ENCODE measurements around the gene SARDH.
A peak's percentile ranks its signal among the peaks of the same experiment; 100 is the strongest.

SARDH gene

GRCh38 chr9:133715295-133715865, 22.8 kb downstream of the SARDH start:
- DNase-seq (ENCODE audit: low read depth), result peak; percentile 82

DNA sequence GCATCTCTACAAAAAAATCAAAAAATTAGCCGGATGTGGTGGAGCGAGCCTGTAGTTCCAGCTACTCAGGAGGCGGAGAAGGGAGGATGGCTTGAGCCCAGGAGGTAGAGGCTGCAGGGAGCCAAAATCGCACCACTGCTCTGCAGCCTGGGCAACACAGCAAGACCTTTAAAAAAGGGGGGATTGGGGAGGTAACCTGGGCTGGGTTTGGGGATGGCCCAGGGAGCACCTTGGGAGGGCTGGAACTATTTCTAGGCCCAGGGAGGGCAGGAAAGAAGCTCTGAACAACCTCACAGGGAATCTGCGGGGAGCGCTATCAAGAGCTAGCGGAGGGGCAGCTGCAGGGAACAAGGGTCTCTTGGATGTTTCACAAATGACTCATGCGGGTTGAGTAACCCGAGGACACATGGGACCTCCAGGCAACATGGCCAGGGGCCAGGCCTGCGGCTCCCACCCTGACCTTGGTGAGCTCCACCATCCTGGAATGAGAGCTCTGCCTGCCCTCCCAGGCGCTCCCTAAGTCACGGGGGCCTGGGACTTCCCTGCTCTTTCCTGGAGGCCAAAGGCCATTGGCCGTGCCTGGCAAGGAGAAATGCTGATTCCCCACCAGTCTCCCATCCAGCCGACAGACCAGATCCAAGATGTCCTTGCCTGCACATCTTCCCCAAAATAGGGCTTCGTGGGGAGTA, 23.4 kb downstream of the SARDH start:
- DNase-seq (ENCODE audit: low read depth), result peak; percentile 96

GRCh38 chr9:133713960-133714495, 24.1 kb downstream of the SARDH start:
- DNase-seq (ENCODE audit: low read depth), result no peak

DNA sequence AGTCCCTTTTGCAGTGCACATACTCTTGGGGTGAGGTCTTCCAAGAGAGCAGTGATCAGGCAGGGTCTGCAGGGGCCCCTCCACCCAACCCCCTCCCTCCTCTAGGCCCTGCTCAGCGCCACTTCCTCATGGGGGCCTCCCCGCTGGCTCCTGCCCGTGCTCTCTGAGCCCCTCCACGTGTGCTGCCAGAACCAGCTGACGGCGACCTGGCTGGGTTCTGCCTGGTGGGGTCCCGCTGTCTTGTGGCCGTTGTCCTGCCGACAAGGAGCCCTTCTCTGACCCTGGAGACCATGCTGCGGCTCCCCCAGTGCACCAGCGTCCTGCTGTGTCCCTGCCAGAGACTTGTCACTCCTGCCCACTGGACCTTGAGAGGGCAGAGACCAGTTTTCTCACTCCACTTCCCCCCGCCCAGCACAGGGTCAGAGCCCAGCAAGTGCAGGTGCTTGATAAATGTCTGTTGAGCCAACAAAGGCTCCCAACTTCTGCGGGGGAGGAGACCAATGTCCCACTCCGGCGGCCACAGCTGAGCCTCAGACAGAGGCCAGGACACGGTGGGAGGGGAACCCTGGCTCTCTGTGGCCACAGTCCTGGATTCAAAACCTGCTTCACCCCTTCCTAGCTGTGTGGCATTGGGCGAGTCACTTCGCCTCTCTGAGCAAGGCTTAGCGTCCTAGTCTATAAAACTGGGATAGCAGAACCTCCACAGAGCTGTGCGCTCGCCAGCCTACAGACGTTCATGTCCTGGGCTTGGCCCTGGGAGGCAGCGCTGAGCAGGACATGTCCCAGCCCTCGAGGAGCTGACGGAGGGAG, 24.8 kb downstream of the SARDH start:
- DNase-seq (ENCODE audit: low read depth), result no peak

DNA sequence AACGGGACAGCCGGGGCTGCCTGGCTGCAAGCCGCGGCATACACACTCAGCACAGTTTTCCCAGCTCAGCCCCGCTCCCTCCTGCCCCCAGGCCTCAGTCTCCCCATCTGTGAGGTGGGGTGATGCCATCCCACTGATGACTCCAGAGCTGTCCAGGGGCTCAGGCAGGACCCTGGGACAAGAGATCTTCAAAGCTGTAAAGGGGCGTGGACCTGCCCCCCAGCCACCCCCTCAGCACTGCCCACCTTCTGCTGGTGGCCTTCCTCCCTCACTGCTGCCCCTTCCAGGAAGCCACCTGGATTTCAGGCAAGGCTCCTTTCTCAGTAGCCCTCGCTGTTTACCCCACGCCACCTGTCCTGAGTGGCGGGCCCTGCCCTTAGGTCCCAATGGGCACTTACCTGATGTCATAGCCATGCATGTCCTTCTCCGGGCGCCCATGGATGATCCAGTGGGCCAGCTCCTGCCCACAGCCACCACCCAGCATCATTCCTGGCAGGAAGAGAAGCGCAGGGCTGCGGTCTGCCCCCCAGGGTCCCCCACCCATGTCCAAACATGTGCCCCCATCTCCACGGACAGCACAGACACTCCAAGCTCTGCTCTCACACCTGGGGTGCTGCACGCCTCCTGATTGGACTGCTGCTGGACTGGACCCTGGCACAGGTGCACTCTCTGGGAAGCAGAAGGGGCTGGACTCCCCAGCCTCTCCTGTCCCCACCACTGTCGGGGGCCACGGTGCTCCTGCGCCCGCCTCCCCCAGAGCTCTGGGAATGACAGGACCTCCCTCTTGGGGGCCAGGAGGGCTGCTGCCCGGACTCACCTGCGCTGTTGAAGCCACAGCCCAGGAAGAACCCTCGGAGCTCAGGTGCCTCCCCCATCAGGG, 25.7 kb downstream of the SARDH start:
- DNase-seq (ENCODE audit: low read depth), result no peak

DNA sequence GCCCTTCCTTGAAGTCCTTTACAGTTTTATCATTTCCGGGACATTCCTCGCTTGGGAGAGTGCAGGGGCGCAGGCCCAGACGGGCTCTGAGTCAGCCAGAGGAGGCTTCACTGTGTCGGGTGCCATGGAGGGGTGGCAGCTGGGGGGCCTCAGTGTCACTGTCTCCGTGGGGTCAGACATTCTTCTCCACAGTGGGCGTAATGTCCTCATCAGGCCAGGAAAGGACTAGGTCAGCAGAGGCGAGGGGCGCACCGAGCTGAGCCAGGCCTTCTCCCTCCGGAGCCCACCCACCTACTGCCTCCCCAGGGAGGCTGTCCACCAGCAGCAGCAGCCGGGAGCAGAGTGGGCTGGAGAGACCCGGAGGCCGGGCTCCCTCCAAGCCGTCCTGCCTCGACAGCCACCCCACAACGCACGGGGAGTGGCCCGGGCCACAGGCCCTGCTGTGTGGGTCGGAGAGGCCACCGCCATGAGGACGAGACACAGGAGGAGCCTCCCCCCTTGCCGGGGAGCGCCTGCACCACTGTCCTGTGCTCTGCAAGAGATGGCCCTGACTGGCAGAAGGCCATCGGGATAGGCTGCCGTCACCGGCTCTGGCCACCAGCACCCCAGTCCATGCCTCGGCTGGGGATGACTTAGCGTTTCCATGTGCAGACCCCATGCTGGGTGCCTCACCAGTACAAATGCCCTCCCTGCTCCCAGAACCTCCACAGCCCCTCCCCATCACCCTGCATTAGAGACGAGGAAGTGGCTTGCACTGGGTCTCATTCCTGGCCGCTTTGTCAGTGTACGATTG, 26.5 kb downstream of the SARDH start:
- DNase-seq (ENCODE audit: low read depth), result peak; percentile 64

- DNase-seq (ENCODE audit: low read depth), result no peak
Measured at GRCh38 chr9:133710661-133711427, 27.3 kb downstream of the SARDH start.

GRCh38 chr9:133709691-133710571, 28.2 kb downstream of the SARDH start:
- no peak for DNase-seq (ENCODE audit: low read depth)

GRCh38 chr9:133709015-133709611, 29.0 kb downstream of the SARDH start:
- no peak for DNase-seq (ENCODE audit: low read depth)

DNA sequence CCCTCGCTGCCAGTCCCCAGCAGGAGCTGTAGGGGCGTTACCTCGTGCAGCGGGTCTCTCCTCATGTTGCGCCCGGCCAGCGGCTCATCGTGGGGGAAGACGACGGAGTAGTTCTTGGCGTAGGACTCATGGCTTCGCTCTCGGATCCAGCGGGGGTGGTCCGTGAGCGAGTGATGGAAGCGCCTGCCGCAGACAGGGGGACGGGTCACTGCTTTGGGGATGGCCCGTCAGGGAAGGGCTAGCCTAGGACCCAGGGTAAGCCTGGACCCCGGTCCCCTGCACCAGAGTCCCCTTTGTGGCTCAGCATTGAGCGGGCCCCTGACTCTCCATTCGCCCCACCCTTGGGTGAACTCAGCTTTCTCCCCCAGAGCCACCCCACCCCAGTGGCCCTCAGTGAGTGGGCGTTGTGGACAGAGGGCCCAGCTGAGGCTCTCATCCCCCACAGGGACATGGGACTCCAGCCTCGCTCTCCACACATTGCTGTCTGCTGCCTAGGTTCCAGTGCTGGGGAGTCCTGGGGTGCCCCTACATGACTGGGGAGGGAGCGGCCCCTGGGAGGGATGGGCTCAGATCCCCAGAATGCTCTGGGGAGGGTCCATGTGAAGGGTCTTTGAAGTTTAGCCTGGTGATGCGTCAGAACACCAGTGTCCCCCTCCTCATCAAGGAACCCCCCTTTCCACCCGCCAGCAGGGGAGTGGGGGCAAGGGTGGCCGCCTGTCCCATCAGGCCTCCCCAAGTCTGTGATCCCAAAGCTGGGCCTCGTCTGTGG, 29.7 kb downstream of the SARDH start:
- DNase-seq (ENCODE audit: low read depth), result no peak

GRCh38 chr9:133707763-133708245, 30.3 kb downstream of the SARDH start:
- no peak for DNase-seq (ENCODE audit: low read depth)

GRCh38 chr9:133707065-133707762, 30.9 kb downstream of the SARDH start:
- peak; percentile 88 for DNase-seq (ENCODE audit: low read depth)

- no peak for DNase-seq (ENCODE audit: low read depth)
Measured at GRCh38 chr9:133706307-133707050, 31.7 kb downstream of the SARDH start.

DNA sequence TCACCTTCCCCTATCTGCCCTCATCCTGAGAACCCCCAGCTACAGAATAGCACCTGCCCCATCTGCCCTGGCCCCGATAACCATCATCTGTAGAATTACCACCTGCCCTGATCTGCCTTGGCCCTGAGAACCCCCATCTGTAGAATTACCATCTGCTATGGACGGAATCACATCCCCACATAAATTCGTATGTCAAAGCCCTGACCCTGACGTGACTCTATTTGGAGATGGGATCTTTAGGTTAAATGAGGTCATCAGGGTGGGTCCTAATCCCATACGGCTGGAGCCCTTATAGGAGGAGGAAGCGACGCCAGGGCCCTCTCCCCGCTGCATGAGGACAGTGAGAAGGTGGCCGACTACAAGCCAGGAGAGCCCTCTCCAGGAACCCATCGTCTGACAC, 32.6 kb downstream of the SARDH start:
- DNase-seq (ENCODE audit: low read depth), result no peak

GRCh38 chr9:133704711-133705181, 33.4 kb downstream of the SARDH start:
- no peak for DNase-seq (ENCODE audit: low read depth)

Measured in amniotic epithelial cell (primary cell).